Measurements from ENCODE around the gene PLA2G4A. TPM values are rescaled to one million over a fixed set of nuclear protein-coding genes. Genes with fewer than 3 reads are reported as not detected.

The PLA2G4A gene
- total RNA-seq, 2 experiments from 2014 or later: not detected

GRCh38 chr1:186899977-186900376, 71.2 kb downstream of the PLA2G4A start:
- no peak for TF ChIP-seq CTCF (IDR thresholded peaks at IDR 0.05)
- no peaks in the 10 kb centered on the region for H3K4me1 Mint-ChIP-seq (ENCODE audit: low read depth)
- no peaks in the 10 kb centered on the region for H3K36me3 ChIP-seq (ENCODE audit: insufficient read depth, low read length)
- no peak for ATAC-seq (ENCODE audit: poor library complexity)
- no peaks in the 10 kb centered on the region for H3K4me1 ChIP-seq (ENCODE audit: insufficient read depth, low read length)
- H3K27ac Mint-ChIP-seq: no peak overlapping the region
- no peak overlapping the region for H3K27ac ChIP-seq (ENCODE audit: low read depth in 1 of 2, low read length in 2 of 2)
- intact Hi-C loops (cut with DNase I, micrococcal nuclease): no loop called here
- no peaks in the 10 kb centered on the region for H3K27me3 Mint-ChIP-seq
- ChIA-PET CTCF (no interaction called here), POLR2A (no interaction called here)
- no peak for DNase-seq
- H3K36me3 Mint-ChIP-seq (ENCODE audit: low read depth): no peaks in the 10 kb centered on the region
- no peaks in the 10 kb centered on the region for H3K9me3 Mint-ChIP-seq
- H3K4me3 Mint-ChIP-seq: no peak overlapping the region
- H3K9me3 ChIP-seq (ENCODE audit: control insufficient read depth in 1 of 2, insufficient read depth in 1 of 2, low read length in 2 of 2): no peaks in the 10 kb centered on the region
- no peaks in the 10 kb centered on the region for H3K27me3 ChIP-seq (ENCODE audit: control insufficient read depth in 1 of 2, insufficient read depth in 2 of 2, low read length in 2 of 2)
- no peak overlapping the region for H3K4me3 ChIP-seq (ENCODE audit: low read length)

GRCh38 chr1:186900539-186901237, 71.9 kb downstream of the PLA2G4A start:
- Mint-ChIP-seq H3K27ac (no peak overlapping the region), H3K9me3 (no peaks in the 10 kb centered on the region), H3K4me3 (no peak overlapping the region), H3K36me3 (ENCODE audit: low read depth) (no peaks in the 10 kb centered on the region), H3K27me3 (no peaks in the 10 kb centered on the region), H3K4me1 (ENCODE audit: low read depth) (no peaks in the 10 kb centered on the region)
- H3K4me3 ChIP-seq (ENCODE audit: low read length): no peak overlapping the region
- TF ChIP-seq CTCF (IDR thresholded peaks at IDR 0.05): no peak
- CTCF ChIA-PET: no interaction called here
- no peak for DNase-seq
- H3K36me3 ChIP-seq (ENCODE audit: insufficient read depth, low read length): no peaks in the 10 kb centered on the region
- no peak for ATAC-seq (ENCODE audit: poor library complexity)
- no peaks in the 10 kb centered on the region for H3K9me3 ChIP-seq (ENCODE audit: control insufficient read depth in 1 of 2, insufficient read depth in 1 of 2, low read length in 2 of 2)
- intact Hi-C loops (cut with DNase I, micrococcal nuclease): no loop called here
- POLR2A ChIA-PET: no interaction called here
- H3K27me3 ChIP-seq (ENCODE audit: control insufficient read depth in 1 of 2, insufficient read depth in 2 of 2, low read length in 2 of 2): no peaks in the 10 kb centered on the region
- H3K4me1 ChIP-seq (ENCODE audit: insufficient read depth, low read length): no peaks in the 10 kb centered on the region
- H3K27ac ChIP-seq (ENCODE audit: low read depth in 1 of 2, low read length in 2 of 2): no peak overlapping the region

- intact Hi-C loops (cut with DNase I, micrococcal nuclease): no loop called here
- H3K4me3 Mint-ChIP-seq: no peak overlapping the region
- H3K4me3 ChIP-seq (ENCODE audit: low read length): no peak overlapping the region
- ChIA-PET POLR2A (no interaction called here), CTCF (no interaction called here)
- H3K27ac Mint-ChIP-seq: no peak overlapping the region
- no peaks in the 10 kb centered on the region for H3K9me3 Mint-ChIP-seq
- no peaks in the 10 kb centered on the region for H3K4me1 ChIP-seq (ENCODE audit: insufficient read depth, low read length)
- no peaks in the 10 kb centered on the region for H3K4me1 Mint-ChIP-seq (ENCODE audit: low read depth)
- ATAC-seq (ENCODE audit: poor library complexity) (no peak), DNase-seq (no peak)
- H3K36me3 ChIP-seq (ENCODE audit: insufficient read depth, low read length): no peaks in the 10 kb centered on the region
- H3K36me3 Mint-ChIP-seq (ENCODE audit: low read depth): no peaks in the 10 kb centered on the region
- no peaks in the 10 kb centered on the region for H3K27me3 Mint-ChIP-seq
- H3K27me3 ChIP-seq (ENCODE audit: control insufficient read depth in 1 of 2, insufficient read depth in 2 of 2, low read length in 2 of 2): no peaks in the 10 kb centered on the region
- no peak for TF ChIP-seq CTCF (IDR thresholded peaks at IDR 0.05)
- H3K27ac ChIP-seq (ENCODE audit: low read depth in 1 of 2, low read length in 2 of 2): no peak overlapping the region
- H3K9me3 ChIP-seq (ENCODE audit: control insufficient read depth in 1 of 2, insufficient read depth in 1 of 2, low read length in 2 of 2): no peaks in the 10 kb centered on the region
These were observed 72.9 kb downstream of the PLA2G4A start for GRCh38 chr1:186901631-186902030.

Data from CD4-positive, alpha-beta T cell (primary cell).